Sigmoid colon (tissue), 4 donors: ENCODE data around the gene SP1.

Source experiments
- CTCF ChIP-seq, 4 experiments: fragments of 450-650 bp in 3 of 4; fragments of 200-600 bp in 1 of 4; IDR thresholded peaks; one replicate each; pipeline ENCODE4 v1.5.1; 2016 to 2019; ENCODE audit warnings: antibody characterized with exemption in 4 of 4, mild to moderate bottlenecking in 3 of 4, moderate library complexity in 2 of 4
- POLR2A ChIP-seq, 2 donors: fragments of 450-650 bp; IDR thresholded peaks; one replicate each; pipeline ENCODE4 v1.6.1; 2016; ENCODE audit warnings: antibody characterized with exemption in 2 of 2, mild to moderate bottlenecking in 2 of 2, moderate library complexity in 2 of 2
- POLR2AphosphoS5 ChIP-seq, 4 donors: sonication (generic); formaldehyde crosslinking; IDR thresholded peaks; one replicate each; pipeline ENCODE4 v1.6.1; 2017; ENCODE audit warnings: antibody characterized with exemption in 4 of 4

DNA sequence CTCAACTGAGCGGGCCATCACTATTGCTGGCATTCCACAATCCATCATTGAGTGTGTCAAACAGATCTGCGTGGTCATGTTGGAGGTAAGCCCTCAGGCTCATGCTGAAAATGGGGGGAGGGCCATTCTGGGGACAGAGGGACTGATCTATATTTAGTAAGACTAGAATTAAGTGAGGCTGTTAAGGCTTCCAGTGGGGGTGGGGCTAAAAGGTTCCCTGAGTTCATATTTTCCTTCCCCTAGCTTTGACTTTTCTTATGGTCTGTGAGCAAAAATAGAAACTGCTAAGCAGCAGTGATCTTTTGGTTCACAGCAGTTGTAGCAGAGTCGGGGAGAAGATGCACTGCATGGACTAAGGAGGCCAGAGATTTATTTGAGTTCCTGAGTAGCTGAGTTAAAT, 81.1 kb downstream of the SP1 start:
- TF ChIP-seq CTCF (IDR thresholded peaks at IDR 0.05) (no peak), POLR2AphosphoS5 (IDR thresholded peaks at IDR 0.05) (no peak), POLR2A (IDR thresholded peaks at IDR 0.05) (no peak)
